A673 (cell line): Measurements from ENCODE around the gene KRTAP17-1.

Experiments
- EZH2 ChIP-seq: fragments of 200-600 bp; sonication (generic); IDR thresholded peaks from 2 replicates; pipeline ENCODE4 v1.6.1; 2017; ENCODE audit warnings: borderline replicate concordance, low read depth, mild to moderate bottlenecking, mixed read lengths, antibody characterized with exemption, low read length; ENCODE audit not compliant: poor library complexity, severe bottlenecking
- TF ChIP-seq, protein P1 (sequence below): fragments of 300-800, 200-600 bp; sonication (generic); conservative IDR thresholded peaks from 2 replicates; pipeline ENCODE4 v1.5.1; 2017; ENCODE audit warnings: low read depth, mild to moderate bottlenecking, antibody characterized with exemption, low read length, moderate library complexity, mixed read lengths

DNA sequence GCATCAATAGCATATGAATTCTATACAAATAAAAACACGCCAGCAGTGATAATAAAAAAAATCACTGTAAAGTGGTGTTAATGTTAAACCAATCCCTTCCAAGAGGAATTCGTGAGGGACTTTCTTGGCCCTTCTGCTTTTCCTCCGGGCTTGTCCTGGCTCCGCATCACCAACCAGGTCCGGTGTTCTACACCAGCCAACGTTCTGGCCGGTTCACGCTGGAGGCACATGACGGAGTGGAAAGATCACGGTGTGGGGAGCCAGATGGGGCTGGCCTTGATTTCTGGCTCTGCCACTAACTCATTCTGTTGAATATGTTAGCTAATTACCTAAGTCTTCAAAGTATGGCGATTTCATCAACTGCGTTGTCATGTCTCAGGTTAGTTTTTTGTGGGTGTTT is 11.4 kb downstream of the KRTAP17-1 start:
- TF ChIP-seq, protein P1, sequence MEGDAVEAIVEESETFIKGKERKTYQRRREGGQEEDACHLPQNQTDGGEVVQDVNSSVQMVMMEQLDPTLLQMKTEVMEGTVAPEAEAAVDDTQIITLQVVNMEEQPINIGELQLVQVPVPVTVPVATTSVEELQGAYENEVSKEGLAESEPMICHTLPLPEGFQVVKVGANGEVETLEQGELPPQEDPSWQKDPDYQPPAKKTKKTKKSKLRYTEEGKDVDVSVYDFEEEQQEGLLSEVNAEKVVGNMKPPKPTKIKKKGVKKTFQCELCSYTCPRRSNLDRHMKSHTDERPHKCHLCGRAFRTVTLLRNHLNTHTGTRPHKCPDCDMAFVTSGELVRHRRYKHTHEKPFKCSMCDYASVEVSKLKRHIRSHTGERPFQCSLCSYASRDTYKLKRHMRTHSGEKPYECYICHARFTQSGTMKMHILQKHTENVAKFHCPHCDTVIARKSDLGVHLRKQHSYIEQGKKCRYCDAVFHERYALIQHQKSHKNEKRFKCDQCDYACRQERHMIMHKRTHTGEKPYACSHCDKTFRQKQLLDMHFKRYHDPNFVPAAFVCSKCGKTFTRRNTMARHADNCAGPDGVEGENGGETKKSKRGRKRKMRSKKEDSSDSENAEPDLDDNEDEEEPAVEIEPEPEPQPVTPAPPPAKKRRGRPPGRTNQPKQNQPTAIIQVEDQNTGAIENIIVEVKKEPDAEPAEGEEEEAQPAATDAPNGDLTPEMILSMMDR = no peak
- TF ChIP-seq EZH2 = no peak
